HEK293 (cell line): Measurements from ENCODE around the gene MPHOSPH8.

Experiments
- EGR2 ChIP-seq: fragments of 450-650 bp; formaldehyde crosslinking; IDR thresholded peaks from 2 replicates; pipeline ENCODE4 v1.5.1; 2016; ENCODE audit warnings: low read depth, missing biosample characterization, missing genetic modification characterization
- GFI1B ChIP-seq: fragments of 450-650 bp; formaldehyde crosslinking; IDR thresholded peaks from 2 replicates; pipeline ENCODE4 v1.5.1; 2016; ENCODE audit warnings: missing biosample characterization, missing genetic modification characterization
- HOXC10 ChIP-seq: sonication (generic); formaldehyde crosslinking; IDR thresholded peaks from 2 replicates; pipeline ENCODE4 v1.8.1; 2023; ENCODE audit warnings: mild to moderate bottlenecking, missing genetic modification reagents
- KLF8 ChIP-seq: fragments of 450-650 bp; formaldehyde crosslinking; IDR thresholded peaks from 2 replicates; pipeline ENCODE4 v1.5.1; 2016; ENCODE audit warnings: missing biosample characterization, missing genetic modification characterization
- MEIS1 ChIP-seq: sonication (generic); formaldehyde crosslinking; IDR thresholded peaks from 2 replicates; pipeline ENCODE4 v1.8.1; 2022; ENCODE audit warnings: missing genetic modification reagents, mild to moderate bottlenecking, borderline replicate concordance
- PRDM6 ChIP-seq: fragments of 450-650 bp; formaldehyde crosslinking; IDR thresholded peaks from 2 replicates; pipeline ENCODE4 v1.5.1; 2017; ENCODE audit warnings: missing biosample characterization, missing genetic modification characterization
- SCRT2 ChIP-seq: fragments of 450-650 bp; formaldehyde crosslinking; IDR thresholded peaks from 2 replicates; pipeline ENCODE4 v1.5.1; 2016; ENCODE audit warnings: missing biosample characterization, missing genetic modification characterization
- ZBTB11 ChIP-seq: fragments of 450-650 bp; formaldehyde crosslinking; conservative IDR thresholded peaks from 2 replicates; pipeline ENCODE4 v1.5.1; 2016; ENCODE audit warnings: low read depth, missing biosample characterization, missing genetic modification characterization
- ZBTB49 ChIP-seq: fragments of 450-650 bp; formaldehyde crosslinking; IDR thresholded peaks from 2 replicates; pipeline ENCODE4 v1.5.1; 2016; ENCODE audit warnings: missing biosample characterization, missing genetic modification characterization, low read depth
- ZBTB8A ChIP-seq: fragments of 450-650 bp; formaldehyde crosslinking; IDR thresholded peaks from 2 replicates; pipeline ENCODE4 v1.5.1; 2016; ENCODE audit warnings: missing biosample characterization, missing genetic modification characterization
- ZFP41 ChIP-seq: fragments of 450-650 bp; formaldehyde crosslinking; IDR thresholded peaks from 2 replicates; pipeline ENCODE4 v1.5.1; 2016; ENCODE audit warnings: missing biosample characterization, missing genetic modification characterization, borderline replicate concordance
- ZNF2 ChIP-seq: fragments of 450-650 bp; formaldehyde crosslinking; IDR thresholded peaks from 2 replicates; pipeline ENCODE4 v1.5.1; 2016; ENCODE audit warnings: missing biosample characterization, missing genetic modification characterization
- ZNF202 ChIP-seq: fragments of 450-650 bp; formaldehyde crosslinking; IDR thresholded peaks from 2 replicates; pipeline ENCODE4 v1.5.1; 2016; ENCODE audit warnings: missing biosample characterization, missing genetic modification characterization, borderline replicate concordance
- ZNF280C ChIP-seq: fragments of 450-650 bp; formaldehyde crosslinking; IDR thresholded peaks from 2 replicates; pipeline ENCODE4 v1.5.1; 2016; ENCODE audit warnings: missing biosample characterization, missing genetic modification characterization
- ZNF341 ChIP-seq: fragments of 450-650 bp; formaldehyde crosslinking; IDR thresholded peaks from 2 replicates; pipeline ENCODE4; 2016; ENCODE audit warnings: low read depth, missing biosample characterization, missing genetic modification characterization
- ZNF37A ChIP-seq: fragments of 450-650 bp; IDR thresholded peaks from 2 replicates; pipeline ENCODE4 v1.5.1; 2018; ENCODE audit warnings: missing biosample characterization, missing genetic modification characterization
- ZNF449 ChIP-seq: fragments of 450-650 bp; formaldehyde crosslinking; IDR thresholded peaks from 2 replicates; pipeline ENCODE4 v1.5.1; 2017; ENCODE audit warnings: missing biosample characterization, mild to moderate bottlenecking, missing genetic modification characterization, moderate library complexity
- ZNF518A ChIP-seq: fragments of 450-650 bp; formaldehyde crosslinking; conservative IDR thresholded peaks from 2 replicates; pipeline ENCODE4 v1.5.1; 2016; ENCODE audit warnings: low read depth, missing biosample characterization, missing genetic modification characterization
- ZNF645 ChIP-seq: fragments of 450-650 bp; formaldehyde crosslinking; IDR thresholded peaks from 2 replicates; pipeline ENCODE4; 2016; ENCODE audit warnings: missing biosample characterization, missing genetic modification characterization

The MPHOSPH8 gene

GRCh38 chr13:19601749-19602725 is 31.4 kb upstream of the MPHOSPH8 start (continued):
- no peak for TF ChIP-seq ZNF280C (tag by site-specific recombination)
- TF ChIP-seq HOXC10 (CRISPR knock-in tag): no peak
- no peak for TF ChIP-seq ZNF2 (tag by site-specific recombination)
- TF ChIP-seq ZNF341: 0 out of 2 replicates have a peak, but pooled peaks have one; percentile 14
- TF ChIP-seq ZNF518A (tag by site-specific recombination): no peak
- no peak for TF ChIP-seq GFI1B
- TF ChIP-seq MEIS1 (CRISPR knock-in tag): no peak
- peak; percentile 97 for TF ChIP-seq ZNF449
- peak; percentile 44; the same call in 1 of the 2 replicates for TF ChIP-seq KLF8 (tag by site-specific recombination)
- TF ChIP-seq PRDM6 (tag by site-specific recombination): no peak
- no peak for TF ChIP-seq ZNF202 (tag by site-specific recombination)
- no peak for TF ChIP-seq ZNF645 (tag by site-specific recombination)
- no peak for TF ChIP-seq ZBTB49
- TF ChIP-seq SCRT2: no peak
- TF ChIP-seq ZBTB8A (tag by site-specific recombination): peak; percentile 94
- peak; percentile 20; the same call in 1 of the 2 replicates for TF ChIP-seq EGR2 (tag by site-specific recombination)
- TF ChIP-seq ZNF37A (tag by site-specific recombination): no peak
- peak; percentile 85 for TF ChIP-seq ZBTB11 (tag by site-specific recombination)
- TF ChIP-seq ZFP41 (tag by site-specific recombination): no peak
